Thyroid gland (tissue), 4 donors: ENCODE results near the gene TERT. TPM values are rescaled to one million over a fixed set of nuclear protein-coding genes. Genes with fewer than 3 reads are reported as not detected.
"Not testable (repeated sequence)": the region's sequence is repeated elsewhere in the genome, so short reads cannot be mapped to it uniquely, and the experiment has no call there.

ENCODE experiments used
- DNase-seq, 2 donors: peaks; one replicate each; pipeline ENCODE4 v3.0.0-alpha.2; 2019
- H3K27ac ChIP-seq, 3 donors: fragments of 200-600 bp; sonication (generic); 1 replicate in 2 of 3; 2 replicates in 1 of 3; pipeline ENCODE4 v1.5.1; 2016 to 2019; ENCODE audit warnings: mild to moderate bottlenecking in 1 of 3, moderate library complexity in 1 of 3
- H3K27me3 ChIP-seq: fragments of 200-600 bp; sonication (generic); one replicate; pipeline ENCODE4 v1.5.1; 2019
- H3K36me3 ChIP-seq, 2 donors: fragments of 200-600 bp; sonication (generic); one replicate each; pipeline ENCODE4 v1.5.1; 2016 to 2019
- H3K4me1 ChIP-seq, 2 donors: fragments of 200-600 bp; sonication (generic); one replicate each; pipeline ENCODE4 v1.5.1; 2017 to 2019
- H3K4me3 ChIP-seq, 3 donors: fragments of 200-600 bp; sonication (generic); replicated peaks in 1 of 3; 1 replicate in 2 of 3; 2 replicates in 1 of 3; pipeline ENCODE4 v1.5.1; 2016; ENCODE audit warnings: mild to moderate bottlenecking in 1 of 3
- H3K9me3 ChIP-seq: fragments of 200-600 bp; sonication (generic); one replicate; pipeline ENCODE4 v1.5.1; 2017
- CTCF ChIP-seq, 6 experiments: fragments of 200-600 bp in 3 of 6; fragments of 450-650 bp in 3 of 6; sonication (generic) in 3 of 6; IDR thresholded peaks; one replicate each; pipeline ENCODE4 v1.5.1; 2016 to 2019; ENCODE audit warnings: antibody characterized with exemption in 6 of 6, mild to moderate bottlenecking in 2 of 6, inconsistent platforms in 1 of 6, moderate library complexity in 1 of 6
- POLR2A ChIP-seq, 2 donors: fragments of 450-650 bp; IDR thresholded peaks; one replicate each; pipeline ENCODE4 v1.6.1; 2017; ENCODE audit warnings: antibody characterized with exemption in 2 of 2, mild to moderate bottlenecking in 2 of 2, moderate library complexity in 1 of 2
- WGBS, 2 donors: methylation state at CpG; one replicate each; pipeline ENCODE4 v1.1.5; 2017; 5-methylcytosine and 5-hydroxymethylcytosine counted together
- intact Hi-C: fragments of 100-400 bp; cut with DNase I; formaldehyde crosslinking; loops from one replicate; pipeline ENCODE4 v1.15.1; 2023
- total RNA-seq, 4 donors: library from RNA; depleted of rRNA; stranded (reverse); fragments of >200 nt; gene quantifications; one replicate each; pipeline ENCODE4 v1.2.3, GENCODE V29; 2016

TERT gene
- total RNA-seq, 4 donors from 2014 or later, result not detected

DNA sequence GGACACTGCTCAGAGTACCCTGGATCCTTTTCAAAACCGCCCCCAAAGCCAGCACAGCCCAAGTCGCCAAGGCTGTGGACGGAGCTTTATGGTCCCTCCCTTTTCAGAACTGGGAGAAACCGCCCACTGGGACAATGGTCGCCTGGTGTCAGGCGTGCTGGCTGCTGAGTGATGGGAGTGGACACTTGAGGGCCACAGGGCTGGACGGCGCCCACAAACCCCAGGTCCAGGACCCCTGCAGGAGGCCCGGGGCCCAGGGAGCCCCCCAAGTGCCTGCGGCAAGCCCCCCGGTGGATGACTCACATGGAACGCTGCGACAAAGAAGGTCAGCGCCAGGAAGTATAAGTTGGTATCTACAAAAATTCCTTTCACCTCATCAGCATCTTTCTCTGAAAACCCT is 39.1 kb upstream of the TERT start:
- DNase-seq, result peak in 1 of 2 donors; percentile 0

GRCh38 chr5:1333286-1333685 is 38.4 kb upstream of the TERT start:
- H3K27ac ChIP-seq, H3K4me1 ChIP-seq, intact Hi-C loops, H3K9me3 ChIP-seq, H3K27me3 ChIP-seq, DNase-seq, H3K4me3 ChIP-seq: not testable (repeated sequence)
- WGBS, 2 donors, result 87% methylated on average over 5 of the region's 5 CpGs
- peaks cover 80 to 81% of the 10 kb centered on the region in 2 donors for H3K36me3 ChIP-seq

More for the DNA sequence above, 39.1 kb upstream of the TERT start:
- 96 to 98% methylated on average over 11 to 14 of the region's 14 CpGs for WGBS, 2 donors
- Histone ChIP-seq H3K27me3 (no peaks in the 10 kb centered on the region), H3K36me3 (peaks cover 85 to 86% of the 10 kb centered on the region in 2 donors), H3K4me3 (no peak overlapping the region), H3K4me1 (peaks cover 0 to under 1% of the 10 kb centered on the region in 2 donors), H3K9me3 (no peaks in the 10 kb centered on the region), H3K27ac (no peak overlapping the region)
- TF ChIP-seq CTCF (IDR thresholded peaks at IDR 0.05) (no peak), POLR2A (IDR thresholded peaks at IDR 0.05) (no peak)
- intact Hi-C loops, result no loop called here

DNA sequence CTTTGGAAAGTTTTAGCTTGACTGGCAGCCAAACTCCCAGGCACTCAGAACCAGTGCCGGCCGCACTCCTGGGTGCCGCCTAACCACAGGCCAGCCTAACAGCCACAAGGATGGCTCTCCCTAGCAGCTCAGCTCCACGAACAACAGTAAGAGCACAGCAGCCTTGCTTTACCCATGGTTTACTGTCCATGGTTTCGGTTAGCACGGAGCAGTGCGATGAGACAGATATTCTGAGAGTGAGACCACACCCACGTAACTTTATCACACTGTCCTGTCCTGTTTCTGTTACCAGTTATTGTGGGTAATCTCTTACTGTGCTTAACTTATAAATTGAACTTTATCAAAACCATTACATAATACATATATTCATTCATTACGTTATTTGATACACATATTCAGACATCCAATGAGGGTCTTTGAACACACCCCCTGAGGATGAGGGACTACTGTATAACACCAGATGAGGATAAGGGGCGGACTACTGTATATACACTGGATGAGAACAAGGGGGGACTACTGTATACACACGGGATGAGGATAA is 37.7 kb upstream of the TERT start:
- no peak for DNase-seq
- intact Hi-C loops, result no loop called here
- Histone ChIP-seq H3K36me3 (peaks cover 72 to 73% of the 10 kb centered on the region in 2 donors), H3K4me1 (peaks cover 0 to 9% of the 10 kb centered on the region in 2 donors), H3K27me3 (no peaks in the 10 kb centered on the region), H3K9me3 (no peaks in the 10 kb centered on the region), H3K27ac (no peak overlapping the region), H3K4me3 (no peak overlapping the region)
- 87 to 90% methylated on average over 11 of the region's 11 CpGs for WGBS, 2 donors
- TF ChIP-seq CTCF (IDR thresholded peaks at IDR 0.05) (no peak), POLR2A (IDR thresholded peaks at IDR 0.05) (no peak)

GRCh38 chr5:1331861-1332405 is 37.1 kb upstream of the TERT start:
- H3K9me3 ChIP-seq, result no peaks in the 10 kb centered on the region
- H3K4me3 ChIP-seq, result no peak overlapping the region
- TF ChIP-seq CTCF (IDR thresholded peaks at IDR 0.05), result no peak
- TF ChIP-seq POLR2A (IDR thresholded peaks at IDR 0.05), result no peak
- H3K36me3 ChIP-seq, result peaks cover 66 to 67% of the 10 kb centered on the region in 2 donors
- no peak overlapping the region for H3K27ac ChIP-seq
- no peaks in the 10 kb centered on the region for H3K27me3 ChIP-seq
- H3K4me1 ChIP-seq, result peaks cover 3 to 14% of the 10 kb centered on the region in 2 donors
- intact Hi-C loops, result no loop called here
- no peak for DNase-seq
- 87 to 97% methylated on average over 7 to 11 of the region's 11 CpGs for WGBS, 2 donors

- Histone ChIP-seq H3K4me3 (no peak overlapping the region), H3K36me3 (peaks cover 58 to 61% of the 10 kb centered on the region in 2 donors), H3K9me3 (no peaks in the 10 kb centered on the region), H3K27ac (no peak overlapping the region), H3K27me3 (no peaks in the 10 kb centered on the region), H3K4me1 (peaks cover 3 to 17% of the 10 kb centered on the region in 2 donors)
- 95 to 97% methylated on average over 25 to 30 of the region's 35 CpGs for WGBS, 2 donors
- intact Hi-C loops, result no loop called here
- TF ChIP-seq POLR2A (IDR thresholded peaks at IDR 0.05) (no peak), CTCF (IDR thresholded peaks at IDR 0.05) (no peak)
- DNase-seq, result no peak
Measured at GRCh38 chr5:1330847-1331831, 36.3 kb upstream of the TERT start.
